ENCODE measurements around the gene BLOC1S3. TPM values are rescaled to one million over a fixed set of nuclear protein-coding genes. Genes with fewer than 3 reads are reported as not detected.

Gene BLOC1S3
- total RNA-seq: 10 to 100 TPM; 20.9 to 26.3 (median 21.8) TPM
- total RNA-seq (2013): 6.5 TPM

- DNase-seq (peak; percentile 99 to 100), ATAC-seq (peak; percentile 85 to 96 (median 85))
- no peak for TF ChIP-seq CTCF (IDR thresholded peaks at IDR 0.05)
- Histone ChIP-seq H3K9me3 (ENCODE audit: control insufficient read depth, insufficient read depth, low read length) (no peaks in the 10 kb centered on the region), H3K27ac (ENCODE audit: low read length) (peak within 1 kb of the TSS; percentile 90), H3K4me1 (ENCODE audit: control insufficient read depth, insufficient read depth, low read length) (peaks cover 41% of the 10 kb centered on the region), H3K4me3 (ENCODE audit: low read length) (peak within 1 kb of the TSS; percentile 86), H3K36me3 (ENCODE audit: control insufficient read depth, insufficient read depth, low read length) (peaks cover 12% of the 10 kb centered on the region), H3K27me3 (ENCODE audit: control insufficient read depth, insufficient read depth, low read length) (no peaks in the 10 kb centered on the region)
- intact Hi-C loops (cut with micrococcal nuclease): loop anchor here (1.0 to 5.0 kb wide), 5 partner anchors 86 to 319 kb away; partner anchors contain the start of genes CLPTM1, GEMIN7, PPM1N and PPP1R37
- WGBS (ENCODE audit: insufficient coverage): under 1% methylated on average over 51 of the region's 51 CpGs
- peak within 1 kb of the TSS; percentile 96 for H3K4me3 Mint-ChIP-seq
- H3K27ac Mint-ChIP-seq: peak within 1 kb of the TSS; percentile 93 to 96
- H3K4me1 Mint-ChIP-seq: peaks cover 11 to 35% of the 10 kb centered on the region in 2 donors
- H3K9me3 Mint-ChIP-seq: no peaks in the 10 kb centered on the region
- no peaks in the 10 kb centered on the region for H3K27me3 Mint-ChIP-seq (ENCODE audit: low read depth in 2 of 2)
- no peaks in the 10 kb centered on the region for H3K36me3 Mint-ChIP-seq
These were observed at the start of gene BLOC1S3 for GRCh38 chr19:45178262-45179071. TSS of gene BLOC1S3 (plus strand) at chr19:45178784. CDS start at chr19:45179297, 513 bp downstream.

- Histone ChIP-seq H3K9me3 (ENCODE audit: control insufficient read depth, insufficient read depth, low read length) (no peaks in the 10 kb centered on the region), H3K27ac (ENCODE audit: low read length) (no peak overlapping the region), H3K36me3 (ENCODE audit: control insufficient read depth, insufficient read depth, low read length) (no peaks in the 10 kb centered on the region), H3K4me3 (ENCODE audit: low read length) (no peak overlapping the region), H3K27me3 (ENCODE audit: control insufficient read depth, insufficient read depth, low read length) (no peaks in the 10 kb centered on the region), H3K4me1 (ENCODE audit: control insufficient read depth, insufficient read depth, low read length) (peaks cover 13% of the 10 kb centered on the region)
- H3K4me1 Mint-ChIP-seq: peaks cover 7 to 24% of the 10 kb centered on the region in 2 donors
- intact Hi-C loops (cut with micrococcal nuclease): no loop called here
- no peak overlapping the region for H3K4me3 Mint-ChIP-seq
- DNase-seq (no peak), ATAC-seq (no peak)
- no peaks in the 10 kb centered on the region for H3K36me3 Mint-ChIP-seq
- no peaks in the 10 kb centered on the region for H3K9me3 Mint-ChIP-seq
- TF ChIP-seq CTCF (IDR thresholded peaks at IDR 0.05): no peak
- no peak overlapping the region for H3K27ac Mint-ChIP-seq
- 95% methylated on average over 5 of the region's 5 CpGs for WGBS (ENCODE audit: insufficient coverage)
- no peaks in the 10 kb centered on the region for H3K27me3 Mint-ChIP-seq (ENCODE audit: low read depth in 2 of 2)
These were observed 49.8 kb upstream of the BLOC1S3 start for GRCh38 chr19:45128806-45129205.

- Histone ChIP-seq H3K9me3 (ENCODE audit: control insufficient read depth, insufficient read depth, low read length) (no peaks in the 10 kb centered on the region), H3K4me1 (ENCODE audit: control insufficient read depth, insufficient read depth, low read length) (peaks cover 18% of the 10 kb centered on the region), H3K4me3 (ENCODE audit: low read length) (no peak overlapping the region), H3K27ac (ENCODE audit: low read length) (no peak overlapping the region), H3K36me3 (ENCODE audit: control insufficient read depth, insufficient read depth, low read length) (no peaks in the 10 kb centered on the region), H3K27me3 (ENCODE audit: control insufficient read depth, insufficient read depth, low read length) (no peaks in the 10 kb centered on the region)
- Mint-ChIP-seq H3K36me3 (no peaks in the 10 kb centered on the region), H3K4me1 (peaks cover 15 to 34% of the 10 kb centered on the region in 2 donors), H3K27me3 (ENCODE audit: low read depth in 2 of 2) (no peaks in the 10 kb centered on the region), H3K27ac (no peak overlapping the region), H3K4me3 (no peak overlapping the region), H3K9me3 (no peaks in the 10 kb centered on the region)
- no peak for TF ChIP-seq CTCF (IDR thresholded peaks at IDR 0.05)
- DNase-seq (no peak), ATAC-seq (no peak)
- intact Hi-C loops (cut with micrococcal nuclease): no loop called here
- WGBS (ENCODE audit: insufficient coverage): 94% methylated on average over 13 of the region's 13 CpGs
These were observed 48.3 kb upstream of the BLOC1S3 start for GRCh38 chr19:45130236-45130635.
